Transverse colon (tissue), 4 donors: ENCODE data around the gene KANTR. TPM values are rescaled to one million over a fixed set of nuclear protein-coding genes. Genes with fewer than 3 reads are reported as not detected.
A peak's percentile ranks its signal among the peaks of the same experiment; 100 is the strongest.

Experiments used
- DNase-seq: peaks from one replicate; pipeline ENCODE4 v3.0.0-alpha.2; 2019
- H3K27ac ChIP-seq, 4 donors: fragments of 200-600 bp; sonication (generic); 2 replicates each; pipeline ENCODE4 v1.5.1; 2016 to 2018; ENCODE audit warnings: inconsistent platforms in 4 of 4
- H3K27me3 ChIP-seq: fragments of 200-600 bp; sonication (generic); 2 replicates; pipeline ENCODE4 v1.5.1; 2017; ENCODE audit warnings: inconsistent platforms
- H3K36me3 ChIP-seq, 4 donors: fragments of 200-600 bp; sonication (generic); 2 replicates each; pipeline ENCODE4 v1.5.1; 2017 to 2019; ENCODE audit warnings: inconsistent platforms in 4 of 4
- H3K4me1 ChIP-seq, 4 donors: fragments of 200-600 bp; sonication (generic); 2 replicates each; pipeline ENCODE4 v1.5.1; 2017 to 2020; ENCODE audit warnings: inconsistent platforms in 4 of 4
- H3K4me3 ChIP-seq, 4 donors: fragments of 200-600 bp; sonication (generic); 1 replicate in 1 of 4; 2 replicates in 3 of 4; pipeline versions ENCODE4 v1.5.1 to v1.6.1; 2017 to 2019; ENCODE audit warnings: inconsistent platforms in 4 of 4
- H3K9me3 ChIP-seq, 2 donors: fragments of 200-600 bp; sonication (generic); 2 replicates each; pipeline ENCODE4 v1.5.1; 2017 to 2019; ENCODE audit warnings: inconsistent platforms in 2 of 2
- CTCF ChIP-seq, 5 experiments: fragments of 200-600 bp in 3 of 5; fragments of 450-650 bp in 2 of 5; sonication (generic) in 3 of 5; IDR thresholded peaks; 1 replicate in 2 of 5; 2 replicates in 3 of 5; pipeline ENCODE4 v1.5.1; 2016 to 2017; ENCODE audit warnings: antibody characterized with exemption in 5 of 5, inconsistent platforms in 3 of 5, mild to moderate bottlenecking in 2 of 5, moderate library complexity in 1 of 5
- EP300 ChIP-seq: sonication (generic); formaldehyde crosslinking; IDR thresholded peaks from one replicate; pipeline ENCODE4 v1.6.1; 2017; ENCODE audit warnings: antibody characterized with exemption, low read depth
- POLR2A ChIP-seq: fragments of 450-650 bp; IDR thresholded peaks from one replicate; pipeline ENCODE4 v1.6.1; 2016; ENCODE audit warnings: antibody characterized with exemption, mild to moderate bottlenecking, moderate library complexity
- POLR2AphosphoS5 ChIP-seq, 3 donors: sonication (generic); formaldehyde crosslinking; IDR thresholded peaks; one replicate each; pipeline ENCODE4 v1.6.1; 2016; ENCODE audit warnings: antibody characterized with exemption in 3 of 3
- WGBS, 2 donors: methylation state at CpG; one replicate each; pipeline ENCODE4 v1.1.5; 2018; ENCODE audit warnings: low coverage in 1 of 2; 5-methylcytosine and 5-hydroxymethylcytosine counted together
- in situ Hi-C, 4 donors: fragments of 200-750 bp; cut with MboI; loops; one replicate each; pipeline versions ENCODE4 v1.15.0 to v1.15.1; 2017; ENCODE audit warnings: low sequenced_read_pairs in 3 of 4, low pct_ligation_motif_present in 1 of 4, low pct_unique_long_range_greater_than_20kb in 1 of 4
- intact Hi-C: fragments of 100-400 bp; cut with DNase I; formaldehyde crosslinking; loops from one replicate; pipeline ENCODE4 v1.15.1; 2023; ENCODE audit warnings: low total_unique reads
- total RNA-seq, 4 donors: library from RNA; depleted of rRNA; stranded (reverse); fragments of >200 nt; gene quantifications; one replicate each; pipeline ENCODE4 v1.1.0, GENCODE V29; 2016

Gene KANTR
- total RNA-seq, 4 donors from 2014 or later: 13.4 to 141 (median 17.9) TPM

GRCh38 chrX:53087388-53087831 is 6.5 kb upstream of the KANTR start:
- intact Hi-C loops (no loop called here), in situ Hi-C loops (no loop called here)
- 64% methylated on average over 3 of the region's 3 CpGs; no CpG with 5 or more reads in 1 of the 2 donors for WGBS, 2 donors
- TF ChIP-seq EP300 (no peak), POLR2A (no peak)
- Histone ChIP-seq H3K4me1 (peaks cover 0 to 20% (median 5%) of the 10 kb centered on the region in 4 donors), H3K36me3 (no peaks in the 10 kb centered on the region), H3K27ac (peak overlapping the region; percentile 72 to 89 (median 80)), H3K4me3 (peak overlapping the region in 1 of 4 donors; percentile 16), H3K27me3 (no peaks in the 10 kb centered on the region), H3K9me3 (no peaks in the 10 kb centered on the region)
- DNase-seq: no peak

DNA sequence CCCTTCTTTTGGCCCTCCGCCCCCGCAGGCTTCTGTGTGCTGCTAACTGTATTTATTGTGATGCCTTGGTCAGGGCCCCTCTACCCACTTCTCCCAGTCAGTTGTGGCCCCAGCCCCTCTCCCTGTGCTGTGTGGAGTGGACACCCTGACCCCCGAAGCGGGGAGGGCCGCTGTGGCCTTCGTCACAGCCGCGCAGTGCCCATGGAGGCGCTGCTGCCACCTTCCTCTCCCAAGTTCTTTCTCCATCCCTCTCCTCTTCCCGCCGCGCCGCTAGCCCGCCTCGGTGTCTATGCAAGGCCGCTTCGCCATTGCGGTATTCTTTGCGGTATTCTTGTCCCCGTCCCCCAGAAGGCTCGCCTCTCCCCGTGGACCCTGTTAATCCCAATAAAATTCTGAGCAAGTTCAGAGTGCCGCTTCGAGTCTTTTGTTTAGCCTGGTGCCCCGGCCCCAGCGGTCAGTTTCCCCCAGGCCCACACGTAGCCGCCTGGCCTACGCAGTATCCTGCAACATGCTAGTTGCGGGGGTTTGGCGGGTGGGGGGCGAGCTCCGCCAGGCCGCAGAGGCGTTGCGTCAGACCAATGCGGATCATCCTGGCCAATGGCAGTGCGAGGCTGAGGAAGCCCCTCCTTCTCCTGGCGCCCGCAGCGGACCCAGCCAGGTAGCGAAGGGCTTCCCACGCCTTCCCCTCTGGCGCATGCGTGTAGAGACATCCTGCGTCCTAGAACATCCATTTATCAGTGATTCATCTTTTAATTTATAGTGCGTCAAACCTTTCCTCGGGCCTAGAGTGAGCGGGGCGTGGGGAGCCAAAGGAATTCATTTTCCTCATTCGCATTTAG is 5.6 kb upstream of the KANTR start:
- in situ Hi-C loops: no loop called here
- peak in 2 of 3 donors; percentile 35 to 58 for TF ChIP-seq POLR2AphosphoS5 (IDR thresholded peaks at IDR 0.05)
- no peak for TF ChIP-seq EP300
- peak; percentile 19 for TF ChIP-seq POLR2A
- no peak for TF ChIP-seq CTCF (IDR thresholded peaks at IDR 0.05)
- 57% methylated on average over 51 of the region's 51 CpGs; no CpG with 5 or more reads in 1 of the 2 donors for WGBS, 2 donors
- Histone ChIP-seq H3K27ac (peak overlapping the region; percentile 72 to 89 (median 80)), H3K36me3 (no peaks in the 10 kb centered on the region), H3K4me3 (peak overlapping the region in 3 of 4 donors; percentile 27 to 49 (median 29)), H3K27me3 (no peaks in the 10 kb centered on the region), H3K9me3 (no peaks in the 10 kb centered on the region), H3K4me1 (peaks cover 3 to 20% (median 6%) of the 10 kb centered on the region in 4 donors)
- intact Hi-C loops: no loop called here
- DNase-seq: peak; percentile 84

- H3K36me3 ChIP-seq: no peaks in the 10 kb centered on the region
- DNase-seq: peak; percentile 65
- in situ Hi-C loops (no loop called here), intact Hi-C loops (no loop called here)
- no peak for TF ChIP-seq EP300
- TF ChIP-seq CTCF (IDR thresholded peaks at IDR 0.05): peak; percentile 68 to 82 (median 78)
- peak in 2 of 3 donors; percentile 16 to 37 for TF ChIP-seq POLR2AphosphoS5 (IDR thresholded peaks at IDR 0.05)
- H3K4me1 ChIP-seq: peaks cover 3 to 20% (median 7%) of the 10 kb centered on the region in 4 donors
- peak overlapping the region in 3 of 4 donors; percentile 27 to 49 (median 29) for H3K4me3 ChIP-seq
- peak overlapping the region; percentile 72 to 89 (median 80) for H3K27ac ChIP-seq
- H3K9me3 ChIP-seq: no peaks in the 10 kb centered on the region
- no peaks in the 10 kb centered on the region for H3K27me3 ChIP-seq
- WGBS, 2 donors: 0 to 15% methylated on average over 2 to 11 of the region's 11 CpGs
These were observed 4.6 kb upstream of the KANTR start for GRCh38 chrX:53089224-53089842.

DNA sequence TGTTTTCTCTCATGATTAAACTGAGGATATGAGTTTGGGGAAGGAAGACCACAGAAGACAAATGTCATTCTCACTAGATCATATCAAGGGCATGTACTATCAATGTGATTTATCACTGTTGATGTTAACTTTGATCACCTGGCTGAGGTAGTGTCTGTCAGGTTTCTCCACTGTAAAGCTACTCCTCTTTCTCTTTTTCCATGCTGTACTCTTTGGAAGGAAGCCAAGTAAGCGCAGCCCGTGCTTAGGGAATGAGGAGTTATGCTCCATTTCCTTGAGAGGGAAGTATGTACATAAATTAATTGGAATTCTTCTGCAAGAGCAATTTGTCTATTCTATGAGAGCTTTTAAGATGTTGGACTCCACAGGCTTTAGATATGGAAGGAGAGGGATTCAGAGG is 4.0 kb upstream of the KANTR start:
- H3K4me1 ChIP-seq: peaks cover 6 to 22% (median 7%) of the 10 kb centered on the region in 4 donors
- no peaks in the 10 kb centered on the region for H3K36me3 ChIP-seq
- intact Hi-C loops: no loop called here
- H3K27ac ChIP-seq: no peak overlapping the region
- no peaks in the 10 kb centered on the region for H3K27me3 ChIP-seq
- H3K9me3 ChIP-seq: no peaks in the 10 kb centered on the region
- TF ChIP-seq EP300 (no peak), CTCF (IDR thresholded peaks at IDR 0.05) (no peak), POLR2AphosphoS5 (IDR thresholded peaks at IDR 0.05) (no peak), POLR2A (no peak)
- 59 to 83% methylated on average over 1 to 2 of the region's 2 CpGs for WGBS, 2 donors
- in situ Hi-C loops: no loop called here
- DNase-seq: no peak
- H3K4me3 ChIP-seq: no peak overlapping the region
